HG03378 (cell line): ENCODE measurements around the gene MBP.

Source experiments
- ATAC-seq: cut with Tn5 transposase; IDR thresholded peaks from one replicate; pipeline ENCODE4 v1.9.1; 2021; ENCODE audit warnings: mild to moderate bottlenecking, moderate library complexity; ENCODE audit not compliant: unreplicated experiment

MBP gene

GRCh38 chr18:77053616-77054287 is 78.8 kb downstream of the MBP start:
- no peak for ATAC-seq

GRCh38 chr18:77052983-77053309 is 79.6 kb downstream of the MBP start:
- no peak for ATAC-seq

- ATAC-seq = no peak
Measured at GRCh38 chr18:77052297-77052982, 80.1 kb downstream of the MBP start.

- ATAC-seq = no peak
Measured at GRCh38 chr18:77051581-77052296, 80.8 kb downstream of the MBP start.

GRCh38 chr18:77049938-77050337 is 82.6 kb downstream of the MBP start:
- ATAC-seq = no peak

- no peak for ATAC-seq
Measured at GRCh38 chr18:77047803-77048419, 84.7 kb downstream of the MBP start.

- ATAC-seq = no peak
Measured at GRCh38 chr18:77046994-77047393, 85.6 kb downstream of the MBP start.

- ATAC-seq = no peak
Measured at GRCh38 chr18:77046409-77046808, 86.2 kb downstream of the MBP start.

GRCh38 chr18:77045677-77046076 is 86.9 kb downstream of the MBP start:
- no peak for ATAC-seq

- ATAC-seq = no peak
Measured at GRCh38 chr18:77044866-77045664, 87.5 kb downstream of the MBP start.

- no peak for ATAC-seq
Measured at GRCh38 chr18:77043541-77044280, 88.9 kb downstream of the MBP start.

- no peak for ATAC-seq
Measured at GRCh38 chr18:77042583-77042982, 90.0 kb downstream of the MBP start.

GRCh38 chr18:77039196-77040130 is 93.1 kb downstream of the MBP start:
- ATAC-seq = no peak

GRCh38 chr18:77038182-77038858 is 94.3 kb downstream of the MBP start:
- ATAC-seq = no peak

- no peak for ATAC-seq
Measured at GRCh38 chr18:77037567-77037966, 95.0 kb downstream of the MBP start.

- no peak for ATAC-seq
Measured at GRCh38 chr18:77035380-77036187, 97.0 kb downstream of the MBP start.

- no peak for ATAC-seq
Measured at GRCh38 chr18:77033575-77033974, 99.0 kb downstream of the MBP start.
